CD4-positive, CD25-positive, alpha-beta regulatory T cell (primary cell): ENCODE measurements around the gene FAM185A. TPM values are rescaled to one million over a fixed set of nuclear protein-coding genes. Genes with fewer than 3 reads are reported as not detected.
"Not testable (repeated sequence)": the region's sequence is repeated elsewhere in the genome, so short reads cannot be mapped to it uniquely, and the experiment has no call there.

Experiments
- ATAC-seq, 2 donors: fragments of 150-1000 bp; cut with Tn5 transposase; one replicate each; pipeline ENCODE4 v1.10.0; 2021; ENCODE audit warnings: low read depth in 2 of 2, moderate number of reproducible peaks in 2 of 2, moderate library complexity in 1 of 2
- DNase-seq, 3 donors: peaks; one replicate each; pipeline versions ENCODE4 v3.0.0 to v3.0.0-alpha.2; 2012 to 2022; ENCODE audit warnings: mixed read lengths in 1 of 3
- H3K27ac ChIP-seq: one replicate; pipeline ENCODE4 v1.7.0; 2013; ENCODE audit warnings: mild to moderate bottlenecking, low read length; ENCODE audit not compliant: insufficient read depth, poor library complexity, severe bottlenecking
- H3K27me3 ChIP-seq: one replicate; pipeline ENCODE4 v1.7.0; 2013; ENCODE audit warnings: low read length; ENCODE audit not compliant: control insufficient read depth, insufficient read depth
- H3K36me3 ChIP-seq: one replicate; pipeline ENCODE4 v1.7.0; 2013; ENCODE audit warnings: mild to moderate bottlenecking, low read length, moderate library complexity; ENCODE audit not compliant: control insufficient read depth, insufficient read depth
- H3K4me1 ChIP-seq: 2 replicates; pipeline ENCODE4 v1.7.0; 2013; ENCODE audit warnings: mild to moderate bottlenecking, low read length; ENCODE audit not compliant: insufficient read depth, control insufficient read depth, poor library complexity, severe bottlenecking
- H3K4me3 ChIP-seq: one replicate; pipeline ENCODE4 v1.7.0; 2013; ENCODE audit warnings: low read depth, mild to moderate bottlenecking, low read length, moderate library complexity
- H3K9me3 ChIP-seq, 2 experiments: 1 replicate in 1 of 2; 2 replicates in 1 of 2; pipeline ENCODE4 v1.7.0; 2013; ENCODE audit warnings: low read length in 2 of 2, mild to moderate bottlenecking in 1 of 2, moderate library complexity in 1 of 2; ENCODE audit not compliant: control insufficient read depth in 2 of 2
- H3K27ac Mint-ChIP-seq, 3 donors: one replicate each; pipeline ENCODE4 v1.8.0; 2020 to 2022; ENCODE audit warnings: mild to moderate bottlenecking in 3 of 3, mixed read lengths in 3 of 3, moderate library complexity in 2 of 3
- H3K27me3 Mint-ChIP-seq: one replicate; pipeline ENCODE4 v1.8.0; 2022; ENCODE audit warnings: mild to moderate bottlenecking, mixed read lengths
- H3K36me3 Mint-ChIP-seq: one replicate; pipeline ENCODE4 v1.8.0; 2020; ENCODE audit warnings: mixed read lengths
- H3K4me1 Mint-ChIP-seq, 4 donors: one replicate each; pipeline ENCODE4 v1.8.0; 2020 to 2022; ENCODE audit warnings: mixed read lengths in 4 of 4, mild to moderate bottlenecking in 1 of 4
- H3K4me3 Mint-ChIP-seq, 4 donors: one replicate each; pipeline ENCODE4 v1.8.0; 2020 to 2022; ENCODE audit warnings: mild to moderate bottlenecking in 4 of 4, mixed read lengths in 4 of 4, moderate library complexity in 3 of 4
- H3K9me3 Mint-ChIP-seq, 7 donors: one replicate each; pipeline ENCODE4 v1.8.0; 2020 to 2022; ENCODE audit warnings: mixed read lengths in 7 of 7, mild to moderate bottlenecking in 3 of 7, moderate library complexity in 2 of 7
- polyA plus RNA-seq, 4 donors: library from polyadenylated mRNA; unstranded; fragments of 300-500 nt; fragmentation: Illumina TruSeq; gene quantifications; one replicate each; pipeline ENCODE4 v1.2.3, GENCODE V29; 2021
- total RNA-seq: library from RNA; stranded (reverse); gene quantifications from one replicate; pipeline ENCODE4 v1.2.3, GENCODE V29; 2022

FAM185A gene
- total and polyA plus RNA-seq, 5 donors from 2014 or later: 6.1 to 7.3 (median 6.4) TPM

DNA sequence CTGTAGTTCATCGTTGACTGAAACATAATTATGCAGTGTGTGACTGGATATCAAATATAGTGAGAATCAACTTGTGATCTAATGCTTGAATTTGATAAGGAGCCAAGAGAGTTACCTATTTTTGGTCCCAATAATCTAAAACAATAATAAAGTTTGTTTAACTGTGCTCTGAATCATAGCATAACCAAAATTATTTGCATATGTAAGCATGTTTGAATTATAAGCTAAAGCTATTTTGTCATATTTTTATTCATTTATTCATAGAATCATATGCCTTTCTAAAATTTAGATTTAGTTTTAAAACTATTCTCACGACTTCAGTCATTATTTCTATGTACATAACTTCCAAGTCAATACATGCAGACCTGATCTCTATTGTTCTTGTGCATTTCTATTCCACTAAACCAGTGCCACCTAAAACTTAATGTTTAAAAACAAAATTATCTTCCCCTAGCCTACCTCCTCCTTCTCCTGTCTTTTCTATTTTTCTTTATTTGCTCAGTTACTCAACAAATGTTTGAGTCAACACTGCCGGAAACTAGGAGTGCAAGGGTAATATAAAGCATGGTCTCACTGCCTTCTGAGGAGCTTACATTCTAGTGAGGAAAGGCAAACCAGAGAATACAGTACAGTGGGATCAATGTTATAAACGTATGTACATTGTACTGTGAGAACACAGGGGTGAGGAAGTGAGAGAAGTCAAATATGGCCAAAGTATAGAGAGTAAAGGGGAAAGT, 41.7 kb downstream of the FAM185A start:
- H3K9me3 Mint-ChIP-seq, H3K4me3 Mint-ChIP-seq: not testable (repeated sequence)

DNA sequence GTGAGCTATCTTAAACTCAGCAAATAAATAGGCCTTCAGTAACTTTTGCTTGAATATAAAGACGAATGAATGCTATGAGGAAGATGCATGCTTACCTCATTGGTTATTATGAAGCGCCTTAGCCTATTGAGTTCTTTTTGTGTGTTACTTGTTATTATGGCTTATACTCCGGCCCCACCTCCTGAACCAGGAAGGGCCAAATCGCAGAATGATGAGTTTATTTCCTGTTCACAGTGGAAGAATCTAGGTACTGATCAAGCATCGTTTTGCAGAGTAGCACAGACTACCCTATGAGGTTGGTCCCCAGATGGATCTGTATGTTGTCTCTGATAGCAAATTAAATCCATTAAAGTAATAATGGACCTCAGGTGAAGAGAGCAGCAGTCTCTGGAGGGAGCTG, 42.6 kb downstream of the FAM185A start:
- H3K27me3 ChIP-seq, H3K27me3 Mint-ChIP-seq, H3K4me1 ChIP-seq, H3K4me1 Mint-ChIP-seq, H3K36me3 Mint-ChIP-seq, H3K4me3 ChIP-seq, H3K27ac Mint-ChIP-seq, H3K4me3 Mint-ChIP-seq, DNase-seq, H3K36me3 ChIP-seq, H3K27ac ChIP-seq, H3K9me3 ChIP-seq, H3K9me3 Mint-ChIP-seq, ATAC-seq: not testable (repeated sequence)

More for the DNA sequence above, 41.7 kb downstream of the FAM185A start:
- not testable (repeated sequence) for H3K4me1 Mint-ChIP-seq, H3K36me3 Mint-ChIP-seq, H3K9me3 ChIP-seq, H3K27ac ChIP-seq, H3K36me3 ChIP-seq, DNase-seq, H3K27me3 Mint-ChIP-seq, ATAC-seq, H3K4me3 ChIP-seq, H3K27me3 ChIP-seq, H3K4me1 ChIP-seq
- peak overlapping the region in 1 of 3 donors; percentile 27 for H3K27ac Mint-ChIP-seq

DNA sequence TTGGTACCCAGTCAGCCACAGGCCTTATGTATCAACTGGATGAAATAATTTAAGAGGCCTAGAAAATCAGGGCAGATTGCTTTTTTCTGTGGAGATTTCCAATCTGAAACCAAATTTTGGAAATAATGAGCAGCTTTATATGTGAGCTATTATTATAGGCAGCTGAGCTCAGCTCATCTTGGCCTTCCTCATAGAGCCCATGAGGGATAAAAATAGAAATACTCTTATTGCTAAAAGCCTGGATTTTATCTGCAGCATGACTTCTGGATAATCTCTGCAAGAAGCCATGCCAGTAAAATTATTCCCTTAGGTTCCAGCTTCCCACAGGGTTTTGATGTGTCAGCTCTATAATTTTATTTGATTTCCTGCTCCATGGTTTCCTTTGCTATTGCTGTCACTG, 43.0 kb downstream of the FAM185A start:
- H3K27ac Mint-ChIP-seq: not testable (repeated sequence)

DNA sequence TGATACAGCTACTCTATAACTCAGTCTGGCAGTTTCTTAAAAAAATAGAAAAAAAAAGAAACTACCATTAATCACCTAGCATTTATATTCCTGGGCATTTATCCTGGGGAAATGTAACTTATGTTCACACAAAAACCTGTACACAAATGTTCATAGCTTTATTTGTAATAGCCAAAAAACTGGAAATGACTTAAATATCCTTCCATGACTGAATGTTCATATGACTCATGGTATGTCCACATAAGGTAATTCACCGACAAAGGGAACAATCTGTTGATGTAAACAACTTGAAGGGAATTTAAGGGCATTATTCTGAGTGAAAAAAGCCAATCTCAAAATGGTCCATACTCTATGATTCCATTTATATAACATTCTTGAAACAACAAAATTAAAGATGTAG, 45.8 kb downstream of the FAM185A start:
- H3K9me3 Mint-ChIP-seq, H3K27me3 ChIP-seq, H3K4me1 ChIP-seq, H3K4me1 Mint-ChIP-seq, H3K36me3 ChIP-seq, H3K9me3 ChIP-seq, H3K4me3 Mint-ChIP-seq, H3K27ac Mint-ChIP-seq, ATAC-seq, DNase-seq, H3K27ac ChIP-seq, H3K27me3 Mint-ChIP-seq, H3K4me3 ChIP-seq: not testable (repeated sequence)
- peaks cover 20% of the 10 kb centered on the region for H3K36me3 Mint-ChIP-seq

More for the DNA sequence above, 43.0 kb downstream of the FAM185A start:
- not testable (repeated sequence) for H3K27me3 ChIP-seq, H3K4me3 ChIP-seq, H3K9me3 Mint-ChIP-seq, H3K9me3 ChIP-seq, H3K4me3 Mint-ChIP-seq, H3K4me1 Mint-ChIP-seq, H3K27me3 Mint-ChIP-seq, H3K36me3 ChIP-seq, H3K27ac ChIP-seq, ATAC-seq, H3K4me1 ChIP-seq, DNase-seq
- H3K36me3 Mint-ChIP-seq: peaks cover 13% of the 10 kb centered on the region

DNA sequence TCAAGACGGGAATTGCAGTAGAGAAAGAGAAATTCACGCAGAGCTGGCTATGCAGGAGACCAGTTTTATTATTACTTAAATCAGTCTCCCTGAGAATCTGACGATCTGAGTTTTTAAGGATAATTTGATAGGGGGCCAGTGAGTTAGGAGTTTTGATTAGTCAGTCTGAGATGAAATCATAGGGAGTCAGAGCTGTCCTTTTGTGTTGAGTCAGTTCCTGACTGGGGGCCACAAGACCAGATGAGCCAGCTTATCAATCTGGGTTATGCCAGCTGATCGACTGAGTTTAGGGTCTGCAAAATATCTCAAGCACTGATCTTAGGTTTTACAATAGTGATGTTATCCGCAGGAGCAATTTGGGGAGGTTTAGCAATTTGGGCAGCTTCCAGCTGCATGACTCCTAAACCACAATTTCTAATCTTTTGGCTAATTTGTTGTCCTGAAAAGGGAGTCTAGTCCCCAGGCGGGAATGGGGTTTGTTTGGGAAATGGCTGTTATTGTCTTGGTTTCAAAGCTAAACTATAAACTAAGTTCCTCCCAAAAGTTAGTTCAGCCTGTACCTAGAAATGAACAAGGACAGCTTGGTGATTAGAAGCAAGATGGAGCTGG, 47.3 kb downstream of the FAM185A start:
- not testable (repeated sequence) for DNase-seq, H3K27ac ChIP-seq, H3K36me3 ChIP-seq, H3K9me3 Mint-ChIP-seq, H3K27me3 Mint-ChIP-seq, H3K9me3 ChIP-seq, H3K4me3 ChIP-seq, H3K4me1 ChIP-seq, H3K27ac Mint-ChIP-seq, H3K27me3 ChIP-seq, ATAC-seq, H3K4me1 Mint-ChIP-seq, H3K4me3 Mint-ChIP-seq
- peaks cover 17% of the 10 kb centered on the region for H3K36me3 Mint-ChIP-seq

DNA sequence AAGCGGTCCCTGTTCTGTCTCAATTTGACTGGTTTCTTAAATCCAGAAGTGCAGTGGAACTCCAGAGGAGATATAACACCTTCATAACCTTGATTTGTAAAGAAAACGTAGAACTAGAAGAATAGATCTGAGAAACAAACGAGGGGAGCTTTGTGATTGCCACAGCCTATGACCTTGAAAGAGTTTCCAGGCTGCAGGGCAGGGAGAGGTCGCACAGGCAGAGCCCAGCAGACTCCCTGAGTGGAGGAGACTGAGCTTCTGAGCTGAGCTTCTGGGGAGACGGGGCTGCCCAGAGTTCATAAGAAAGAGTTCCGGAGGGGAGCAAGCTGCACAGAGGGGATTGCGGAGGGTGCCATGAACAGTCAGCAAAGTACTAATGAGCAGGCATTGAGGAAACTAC, 57.8 kb downstream of the FAM185A start:
- Histone ChIP-seq H3K4me1 (no peaks in the 10 kb centered on the region), H3K36me3 (no peaks in the 10 kb centered on the region), H3K27me3 (no peaks in the 10 kb centered on the region), H3K4me3 (no peak overlapping the region), H3K9me3 (no peaks in the 10 kb centered on the region), H3K27ac (no peak overlapping the region)
- Mint-ChIP-seq H3K27ac (no peak overlapping the region), H3K27me3 (no peaks in the 10 kb centered on the region), H3K4me1 (peaks cover 2 to 10% (median 4%) of the 10 kb centered on the region in 4 donors), H3K9me3 (peaks cover 0 to 11% (median 3%) of the 10 kb centered on the region in 7 donors), H3K36me3 (peaks cover 15% of the 10 kb centered on the region), H3K4me3 (no peak overlapping the region)
- DNase-seq (no peak), ATAC-seq (no peak)

DNA sequence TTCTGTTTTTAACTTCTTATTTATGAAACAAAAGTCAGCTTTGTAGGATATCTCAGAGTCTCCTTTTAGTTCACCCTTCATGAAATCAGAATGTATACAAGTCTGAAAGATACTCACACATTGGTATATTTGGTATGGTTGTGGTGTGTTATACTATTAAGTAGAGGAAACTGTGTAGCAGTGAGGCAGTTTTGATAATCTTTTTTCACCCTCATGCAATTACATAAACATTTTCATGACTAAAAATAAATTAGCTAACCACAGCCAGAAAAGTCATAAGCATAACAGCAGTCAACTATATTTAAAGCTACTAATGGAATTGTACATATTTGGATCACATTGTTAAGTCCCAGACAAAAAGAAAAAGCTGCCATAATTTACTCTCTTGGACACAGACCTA, 62.1 kb downstream of the FAM185A start:
- H3K4me3 ChIP-seq: no peak overlapping the region
- no peaks in the 10 kb centered on the region for H3K27me3 ChIP-seq
- H3K4me1 Mint-ChIP-seq: peaks cover 5 to 31% (median 12%) of the 10 kb centered on the region in 4 donors
- peaks cover 15% of the 10 kb centered on the region for H3K36me3 Mint-ChIP-seq
- ATAC-seq (no peak), DNase-seq (peak in 1 of 3 donors; percentile 11)
- no peaks in the 10 kb centered on the region for H3K27me3 Mint-ChIP-seq
- H3K9me3 ChIP-seq: no peaks in the 10 kb centered on the region
- no peaks in the 10 kb centered on the region for H3K9me3 Mint-ChIP-seq
- peaks cover 5% of the 10 kb centered on the region for H3K4me1 ChIP-seq
- H3K36me3 ChIP-seq: no peaks in the 10 kb centered on the region
- peak overlapping the region in 1 of 4 donors; percentile 69 for H3K4me3 Mint-ChIP-seq
- peak overlapping the region in 1 of 3 donors; percentile 11 for H3K27ac Mint-ChIP-seq
- H3K27ac ChIP-seq: no peak overlapping the region
